Activated naive CD4-positive, alpha-beta T cell treated with anti-CD3 and anti-CD28 coated beads, Interleukin-2, amount 10 ng/mL, durations not matched to agents 7 days and 5 days (primary cell): ENCODE data around the gene EFCAB5.
"Not testable (repeated sequence)": the region's sequence is repeated elsewhere in the genome, so short reads cannot be mapped to it uniquely, and the experiment has no call there.

Source experiments
- CTCF ChIA-PET: fragments of 350-600 bp; sonication (Branson Sonifier 250); formaldehyde crosslinking; loops from one replicate; lab custom pipeline; 2021; ENCODE audit warnings: antibody characterized with exemption; lab: Charles Lee
- DNase-seq: peaks from one replicate; pipeline ENCODE4 v3.0.0-alpha.2; 2020
- H3K27ac Mint-ChIP-seq: one replicate; pipeline ENCODE4 v1.8.0; 2021; ENCODE audit warnings: mild to moderate bottlenecking, moderate library complexity, mixed read lengths
- H3K27me3 Mint-ChIP-seq: one replicate; pipeline ENCODE4 v1.8.0; 2021; ENCODE audit warnings: mild to moderate bottlenecking, mixed read lengths
- H3K36me3 Mint-ChIP-seq: one replicate; pipeline ENCODE4 v1.8.0; 2021; ENCODE audit warnings: mixed read lengths
- H3K4me1 Mint-ChIP-seq: one replicate; pipeline ENCODE4 v1.8.0; 2021; ENCODE audit warnings: mixed read lengths
- H3K4me3 Mint-ChIP-seq: one replicate; pipeline ENCODE4 v1.8.0; 2021; ENCODE audit warnings: mild to moderate bottlenecking, moderate library complexity, mixed read lengths
- H3K9me3 Mint-ChIP-seq: one replicate; pipeline ENCODE4 v1.8.0; 2021; ENCODE audit warnings: mixed read lengths

EFCAB5 gene

DNA sequence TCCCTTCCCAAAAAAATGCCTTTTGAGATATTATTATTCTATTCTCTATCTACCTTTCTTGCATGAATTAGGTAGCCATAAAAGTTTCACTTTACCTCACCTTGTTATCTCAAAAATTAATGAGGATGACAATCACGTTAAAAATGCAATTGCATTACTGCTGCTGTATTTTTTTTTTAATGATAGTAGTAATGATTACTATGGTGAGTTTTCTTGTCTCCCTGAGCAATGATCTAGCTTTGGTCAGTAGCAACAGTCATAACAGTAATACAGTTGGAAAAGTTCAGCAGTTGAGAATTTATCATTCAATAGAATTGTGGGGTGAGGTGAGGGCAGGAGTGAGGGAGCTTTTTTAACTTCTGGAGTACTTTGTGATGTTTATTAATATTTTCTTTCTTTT is at the start of gene EFCAB5:
TSS of gene EFCAB5 (plus strand) at position 301 of the 400 bp plus-strand sequence. CDS start 163 bp downstream, outside the sequence.
- no peak for DNase-seq
- Mint-ChIP-seq H3K9me3 (no peaks in the 10 kb centered on the region), H3K4me1 (peaks cover 3% of the 10 kb centered on the region), H3K4me3 (no peak within 1 kb of the TSS), H3K27ac (no peak within 1 kb of the TSS), H3K27me3 (peaks cover 5% of the 10 kb centered on the region), H3K36me3 (peaks cover 5% of the 10 kb centered on the region)
- CTCF ChIA-PET: interaction anchor here (0.6 to 1.1 kb wide), 2 partner anchors 10 to 163 kb away, joined by 3 to 8 read pairs; no protein-coding TSS in a partner anchor

DNA sequence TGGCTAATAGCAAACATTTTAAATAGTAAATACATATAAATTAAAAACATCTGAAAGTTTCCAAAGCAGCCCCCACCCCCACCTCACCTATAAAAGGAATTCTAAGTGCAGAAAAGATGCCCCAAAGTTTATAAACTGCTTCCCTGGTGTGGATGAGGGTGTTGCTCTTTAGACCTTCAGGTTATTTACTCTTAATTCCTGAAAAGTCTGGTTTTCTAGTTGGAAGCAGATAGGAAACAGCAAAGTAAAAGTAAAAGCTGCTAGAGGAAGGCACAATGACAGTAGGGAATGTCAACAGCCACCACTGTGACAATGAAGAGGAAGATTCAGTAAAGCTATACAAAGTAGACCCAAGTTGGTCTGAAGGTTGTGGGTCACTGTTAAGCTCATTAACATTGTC is 49.2 kb upstream of the EFCAB5 start:
- Mint-ChIP-seq H3K4me1 (peaks cover 12% of the 10 kb centered on the region), H3K36me3 (peaks cover 17% of the 10 kb centered on the region), H3K4me3 (no peak overlapping the region), H3K27me3 (no peaks in the 10 kb centered on the region), H3K27ac (no peak overlapping the region), H3K9me3 (peaks cover 8% of the 10 kb centered on the region)
- CTCF ChIA-PET: interaction anchor here (1.6 kb wide), 1 partner anchor 39 kb away, joined by 6 read pairs; no protein-coding TSS in a partner anchor
- DNase-seq: no peak

DNA sequence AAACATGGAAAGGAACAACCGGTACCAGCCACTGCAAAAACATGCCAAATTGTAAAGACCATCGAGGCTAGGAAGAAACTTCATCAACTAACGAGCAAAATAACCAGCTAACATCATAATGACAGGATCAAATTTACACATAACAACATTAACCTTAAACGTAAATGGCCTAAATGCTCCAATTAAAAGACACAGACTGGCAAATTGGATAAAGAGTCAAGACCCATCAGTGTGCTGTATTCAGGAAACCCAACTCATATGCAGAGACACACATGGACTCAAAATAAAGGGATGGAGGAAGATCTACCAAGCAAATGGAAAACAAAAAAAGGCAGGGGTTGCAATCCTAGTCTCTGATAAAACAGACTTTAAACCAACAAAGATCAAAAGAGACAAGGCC is 44.3 kb upstream of the EFCAB5 start:
- H3K9me3 Mint-ChIP-seq, H3K36me3 Mint-ChIP-seq, H3K27me3 Mint-ChIP-seq, DNase-seq, CTCF ChIA-PET, H3K27ac Mint-ChIP-seq, H3K4me3 Mint-ChIP-seq: not testable (repeated sequence)
- peaks cover 20% of the 10 kb centered on the region for H3K4me1 Mint-ChIP-seq

DNA sequence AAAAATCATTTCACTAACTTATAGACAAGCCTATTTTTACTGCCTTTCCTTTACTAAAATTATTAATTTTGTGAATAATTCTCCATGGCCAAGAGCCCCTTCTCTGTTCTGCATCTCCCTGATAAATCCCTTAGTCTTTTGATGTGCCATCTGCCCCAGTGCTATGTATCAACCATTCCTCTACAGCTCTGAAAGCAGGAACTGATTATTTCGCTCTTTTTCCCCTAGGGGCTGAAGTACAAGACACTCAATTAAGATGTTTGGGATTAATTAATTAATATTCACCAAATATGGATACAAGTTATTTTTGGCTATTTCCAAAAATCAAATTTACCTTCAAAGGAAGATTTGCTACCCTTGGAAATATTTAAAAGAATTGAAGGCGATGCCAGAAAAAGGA is 38.0 kb upstream of the EFCAB5 start:
- DNase-seq: no peak
- peaks cover 26% of the 10 kb centered on the region for H3K4me1 Mint-ChIP-seq
- no peaks in the 10 kb centered on the region for H3K27me3 Mint-ChIP-seq
- no peak overlapping the region for H3K4me3 Mint-ChIP-seq
- no peak overlapping the region for H3K27ac Mint-ChIP-seq
- peaks cover 13% of the 10 kb centered on the region for H3K9me3 Mint-ChIP-seq
- CTCF ChIA-PET: interaction anchor here (0.8 kb wide), 1 partner anchor 28 kb away, joined by 4 read pairs; no protein-coding TSS in a partner anchor
- H3K36me3 Mint-ChIP-seq: peaks cover 18% of the 10 kb centered on the region

DNA sequence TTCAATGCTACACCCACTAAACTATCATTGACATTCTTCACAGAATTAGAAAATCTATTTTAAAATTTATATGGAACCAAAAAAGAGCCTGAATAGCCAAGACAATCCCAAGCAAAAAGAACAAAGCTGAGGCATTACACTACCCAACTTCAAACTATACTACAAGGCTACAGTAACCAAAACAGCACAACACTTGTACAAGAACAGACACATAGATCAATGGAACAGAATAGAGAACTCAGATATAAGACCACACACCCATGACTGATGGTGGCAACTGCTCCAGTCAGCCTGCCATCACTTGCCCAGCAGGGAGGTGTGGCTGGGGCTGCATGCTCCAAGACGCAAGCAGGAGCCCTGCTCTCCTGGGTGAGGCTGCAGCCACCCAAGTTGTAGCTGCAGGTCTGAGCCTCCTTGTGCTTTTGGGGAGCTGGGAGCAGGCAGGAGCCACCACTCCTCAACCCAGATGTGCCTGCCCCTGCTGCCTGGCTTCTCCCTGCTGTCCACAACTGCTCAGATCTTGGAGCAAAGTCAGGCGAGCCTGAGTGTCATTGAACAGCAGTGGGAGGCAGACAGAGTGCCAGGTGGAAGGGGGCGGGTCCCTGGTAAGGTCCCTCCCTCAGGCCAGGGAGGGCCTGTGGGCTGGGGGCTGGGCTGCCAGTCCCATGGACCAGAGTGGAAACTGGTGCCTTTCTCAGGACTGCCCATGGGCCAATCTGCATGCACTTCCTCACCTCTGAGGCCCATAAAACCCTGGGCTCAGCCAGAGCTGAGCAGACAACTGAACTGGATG is 36.2 kb upstream of the EFCAB5 start:
- no peak overlapping the region for H3K27ac Mint-ChIP-seq
- H3K27me3 Mint-ChIP-seq: no peaks in the 10 kb centered on the region
- no peak overlapping the region for H3K4me3 Mint-ChIP-seq
- H3K9me3 Mint-ChIP-seq: peaks cover 13% of the 10 kb centered on the region
- peaks cover 24% of the 10 kb centered on the region for H3K36me3 Mint-ChIP-seq
- CTCF ChIA-PET: no interaction called here
- peaks cover 26% of the 10 kb centered on the region for H3K4me1 Mint-ChIP-seq
- DNase-seq: no peak

DNA sequence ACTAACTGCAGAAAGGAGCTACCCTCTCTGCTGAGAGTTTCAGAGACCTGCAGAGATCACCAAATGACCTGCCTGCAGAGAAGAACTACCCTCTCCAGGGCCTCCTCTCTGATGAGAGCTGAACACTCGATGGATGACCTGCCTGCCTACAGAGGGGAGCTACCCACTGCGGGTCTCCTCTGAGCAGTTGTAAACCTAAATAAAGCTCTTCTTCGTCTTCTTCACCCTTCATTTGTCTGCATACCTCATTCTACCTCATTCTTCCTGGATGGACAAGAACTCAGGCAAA is 35.6 kb upstream of the EFCAB5 start:
- Mint-ChIP-seq H3K27me3 (no peaks in the 10 kb centered on the region), H3K4me1 (peaks cover 21% of the 10 kb centered on the region)

DNA sequence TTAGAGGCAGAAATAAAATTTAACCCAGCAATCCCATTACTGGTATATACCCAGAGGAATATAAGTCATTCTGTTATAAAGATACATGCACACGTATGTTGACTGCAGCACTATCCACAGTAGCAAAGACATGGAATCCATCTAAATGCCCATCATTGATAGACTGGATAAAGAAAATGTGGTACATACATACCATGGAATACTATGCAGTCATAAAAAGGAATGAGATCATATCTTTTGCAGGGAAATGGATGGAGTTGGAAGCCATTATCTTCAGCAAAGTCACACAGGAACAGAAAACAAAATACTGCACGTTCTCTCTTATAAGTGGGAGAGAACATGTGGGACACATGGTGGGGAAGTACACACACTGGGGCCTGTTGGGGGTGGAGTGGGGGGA is 34.5 kb upstream of the EFCAB5 start:
- Mint-ChIP-seq H3K4me1 (peaks cover 12% of the 10 kb centered on the region), H3K4me3 (no peak overlapping the region), H3K27ac (no peak overlapping the region), H3K27me3 (no peaks in the 10 kb centered on the region), H3K36me3 (peaks cover 24% of the 10 kb centered on the region), H3K9me3 (peaks cover 13% of the 10 kb centered on the region)
- CTCF ChIA-PET: no interaction called here
- no peak for DNase-seq

More for the DNA sequence above, 35.6 kb upstream of the EFCAB5 start:
- Mint-ChIP-seq H3K9me3 (peaks cover 13% of the 10 kb centered on the region), H3K4me3 (no peak overlapping the region), H3K36me3 (peaks cover 24% of the 10 kb centered on the region), H3K27ac (no peak overlapping the region)
- DNase-seq: no peak
- CTCF ChIA-PET: interaction anchor here (0.5 kb wide), 1 partner anchor 20 kb away, joined by 4 read pairs; no protein-coding TSS in a partner anchor

DNA sequence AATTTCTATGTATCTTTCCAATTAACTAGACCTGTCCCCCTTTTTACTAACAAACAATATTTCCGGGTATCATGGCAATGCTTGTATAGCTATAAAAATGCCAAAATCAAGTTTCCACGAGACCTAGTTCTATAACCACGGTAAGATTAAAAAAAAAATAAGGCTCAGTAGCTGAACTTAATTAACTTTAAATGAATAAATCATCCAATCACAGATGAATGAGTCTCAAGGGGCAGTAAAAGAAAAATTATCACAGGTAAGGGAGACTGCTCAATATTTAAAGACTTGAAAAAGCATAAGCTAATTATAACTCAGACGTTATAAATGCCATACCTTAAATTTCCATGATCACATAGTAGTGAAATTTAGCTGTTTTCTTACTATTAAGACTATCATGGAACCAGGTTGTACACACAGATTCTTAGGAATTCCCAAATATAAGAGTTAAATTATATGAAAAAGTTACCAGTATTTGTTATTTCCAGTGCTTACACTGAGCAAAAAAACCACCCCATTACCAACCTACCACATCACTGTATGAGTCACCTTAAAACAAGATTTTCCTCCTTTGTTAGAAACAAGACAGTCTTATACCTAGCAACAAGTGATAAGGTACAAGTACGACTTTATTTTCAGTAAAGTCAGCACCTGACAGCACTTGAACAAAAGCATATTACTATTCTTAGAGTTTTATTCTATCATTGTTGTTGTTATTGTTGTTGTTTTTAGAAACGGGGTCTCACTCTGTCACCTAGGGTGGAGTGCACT is 32.0 kb upstream of the EFCAB5 start:
- Mint-ChIP-seq H3K27ac (no peak overlapping the region), H3K36me3 (peaks cover 23% of the 10 kb centered on the region), H3K4me1 (peaks cover 4% of the 10 kb centered on the region), H3K9me3 (peaks cover 13% of the 10 kb centered on the region), H3K4me3 (no peak overlapping the region), H3K27me3 (no peaks in the 10 kb centered on the region)
- DNase-seq: no peak
- CTCF ChIA-PET: interaction anchor here (0.6 to 1.1 kb wide), 3 partner anchors 15 to 291 kb away, joined by 3 to 5 read pairs (median 3); no protein-coding TSS in a partner anchor

DNA sequence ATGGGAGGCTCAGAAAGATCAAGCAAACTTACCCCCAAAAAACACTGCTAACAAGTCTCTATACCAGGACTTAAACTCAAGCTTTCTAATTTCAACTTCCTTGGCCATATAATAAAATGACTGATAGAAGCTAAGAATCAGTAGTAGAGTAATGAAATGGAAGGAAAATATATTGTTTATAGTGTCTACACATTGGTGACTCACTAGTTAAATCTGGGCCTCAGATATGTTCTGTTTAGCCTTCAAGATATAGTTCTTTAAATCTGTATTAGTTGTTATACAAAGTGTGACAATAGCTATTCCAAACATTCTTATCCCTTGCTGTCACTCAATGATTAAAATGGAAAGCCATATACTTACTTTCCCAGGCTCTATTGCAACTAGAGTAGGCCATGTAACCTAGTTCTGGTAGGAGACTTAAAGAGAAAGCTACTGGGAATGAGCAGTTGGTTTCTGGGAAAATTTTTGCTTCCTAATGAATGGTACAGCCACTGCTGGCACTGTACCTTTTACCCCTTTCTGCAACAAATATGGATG is 29.7 kb upstream of the EFCAB5 start:
- Mint-ChIP-seq H3K27me3 (no peaks in the 10 kb centered on the region), H3K4me1 (peaks cover 7% of the 10 kb centered on the region), H3K27ac (no peak overlapping the region), H3K9me3 (peaks cover 5% of the 10 kb centered on the region), H3K36me3 (peaks cover 16% of the 10 kb centered on the region), H3K4me3 (no peak overlapping the region)
- no peak for DNase-seq
- CTCF ChIA-PET: interaction anchor here (0.6 to 1.0 kb wide), 2 partner anchors 20 to 26 kb away, joined by 3 to 7 read pairs; no protein-coding TSS in a partner anchor

DNA sequence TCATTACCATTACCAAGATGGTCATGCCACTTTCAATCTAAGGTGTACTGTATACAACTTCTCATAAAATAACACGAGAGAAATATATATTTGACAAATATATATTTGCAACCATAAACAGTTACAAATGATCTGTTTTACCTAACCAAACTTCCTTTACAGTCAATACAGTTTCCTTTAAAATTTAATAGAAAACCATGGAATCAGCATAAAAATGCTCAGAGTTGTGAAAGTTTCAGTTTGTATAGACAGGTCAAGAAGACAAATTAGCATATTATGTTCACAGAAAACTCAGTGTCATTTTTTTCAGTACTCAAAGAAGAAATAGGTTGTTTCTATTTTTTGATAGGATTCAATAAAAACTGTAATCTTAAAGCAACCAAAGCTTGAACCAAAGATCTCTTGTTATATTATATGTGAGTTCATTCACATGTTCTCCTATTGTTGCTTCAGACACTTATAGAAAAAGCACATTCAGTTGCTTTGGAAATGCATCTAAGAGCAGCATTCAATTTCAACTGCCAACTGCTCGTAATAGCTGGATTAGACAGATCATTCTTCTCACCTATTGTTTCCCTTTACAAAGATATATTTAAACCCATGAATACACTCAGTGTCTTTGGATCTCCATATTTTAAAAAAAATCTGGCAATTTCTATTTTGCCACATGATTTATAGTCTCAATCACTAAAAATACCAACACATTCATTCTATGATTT is 26.5 kb upstream of the EFCAB5 start:
- Mint-ChIP-seq H3K27ac (no peak overlapping the region), H3K4me1 (peaks cover 12% of the 10 kb centered on the region), H3K36me3 (peaks cover 7% of the 10 kb centered on the region), H3K27me3 (no peaks in the 10 kb centered on the region), H3K4me3 (no peak overlapping the region), H3K9me3 (no peaks in the 10 kb centered on the region)
- no peak for DNase-seq
- CTCF ChIA-PET: no interaction called here

DNA sequence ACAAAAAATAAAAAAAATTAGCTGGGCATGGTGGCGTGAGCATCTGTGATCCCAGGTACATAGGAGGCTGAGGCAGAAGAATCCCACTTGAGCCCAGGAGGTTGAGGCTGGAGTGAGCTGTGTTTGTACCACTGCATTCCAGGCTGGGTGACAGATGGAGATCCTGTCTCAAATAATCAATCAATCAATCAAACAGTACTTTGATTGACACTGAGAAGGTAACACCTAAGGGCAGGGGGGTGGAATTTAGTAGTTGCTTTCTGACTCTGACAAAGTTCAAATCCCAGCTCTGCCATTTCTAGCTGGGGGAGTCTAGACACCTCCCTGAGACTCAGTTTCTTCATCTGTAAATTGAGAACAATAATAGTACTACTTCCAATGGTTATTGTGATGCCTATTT is 23.4 kb upstream of the EFCAB5 start:
- no peak overlapping the region for H3K27ac Mint-ChIP-seq
- CTCF ChIA-PET: no interaction called here
- H3K36me3 Mint-ChIP-seq: peaks cover 7% of the 10 kb centered on the region
- no peaks in the 10 kb centered on the region for H3K9me3 Mint-ChIP-seq
- H3K4me1 Mint-ChIP-seq: peaks cover 12% of the 10 kb centered on the region
- H3K4me3 Mint-ChIP-seq: no peak overlapping the region
- DNase-seq: no peak
- H3K27me3 Mint-ChIP-seq: no peaks in the 10 kb centered on the region

DNA sequence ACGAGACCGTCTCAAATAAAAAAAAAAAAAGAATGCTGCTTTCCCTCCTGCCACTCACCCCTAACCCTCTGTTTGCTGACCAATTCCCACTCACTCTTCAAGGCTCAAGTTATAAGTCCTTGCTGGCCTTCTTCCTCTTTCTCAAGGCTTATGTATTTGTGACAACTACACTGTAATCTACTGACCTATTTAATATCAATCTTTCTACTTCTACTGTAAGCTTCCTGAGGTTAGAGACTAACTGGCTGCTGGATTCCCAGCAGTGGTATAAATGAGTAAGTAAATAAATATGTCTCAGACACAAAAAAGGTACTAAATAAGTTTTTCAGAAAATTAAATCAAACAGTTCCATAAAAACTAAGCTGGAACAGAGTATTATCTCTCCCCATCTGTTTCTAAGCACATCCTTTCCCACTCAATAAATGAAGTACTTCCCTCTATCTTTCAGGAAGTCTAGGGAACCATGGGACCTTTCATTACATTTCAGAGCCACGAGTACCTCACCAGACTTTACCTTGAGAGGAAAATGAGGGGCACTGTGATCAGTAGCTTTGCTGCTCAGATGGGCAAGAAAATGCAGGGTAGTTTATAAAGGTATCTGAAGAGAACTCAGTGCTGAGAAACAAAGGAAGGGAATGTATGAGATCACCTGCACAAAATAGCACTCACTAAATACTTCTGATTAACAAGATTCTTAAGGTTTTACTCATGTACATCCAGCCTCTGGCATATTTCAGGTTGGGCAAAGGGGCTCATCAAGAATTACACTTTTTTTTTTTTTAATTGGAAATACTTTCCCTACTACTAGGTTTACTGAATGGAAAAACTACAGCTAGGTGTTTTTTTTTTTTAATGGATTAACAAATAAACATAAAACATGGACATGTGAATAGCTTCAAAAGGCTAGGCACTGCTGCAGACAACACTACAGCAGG is 22.2 kb upstream of the EFCAB5 start:
- H3K27ac Mint-ChIP-seq: no peak overlapping the region
- CTCF ChIA-PET: interaction anchor here (1.2 to 2.0 kb wide), 3 partner anchors 12 to 116 kb away, joined by 3 to 8 read pairs (median 5); no protein-coding TSS in a partner anchor
- no peak for DNase-seq
- H3K4me3 Mint-ChIP-seq: no peak overlapping the region
- peaks cover 12% of the 10 kb centered on the region for H3K4me1 Mint-ChIP-seq
- no peaks in the 10 kb centered on the region for H3K9me3 Mint-ChIP-seq
- no peaks in the 10 kb centered on the region for H3K27me3 Mint-ChIP-seq
- peaks cover 7% of the 10 kb centered on the region for H3K36me3 Mint-ChIP-seq

DNA sequence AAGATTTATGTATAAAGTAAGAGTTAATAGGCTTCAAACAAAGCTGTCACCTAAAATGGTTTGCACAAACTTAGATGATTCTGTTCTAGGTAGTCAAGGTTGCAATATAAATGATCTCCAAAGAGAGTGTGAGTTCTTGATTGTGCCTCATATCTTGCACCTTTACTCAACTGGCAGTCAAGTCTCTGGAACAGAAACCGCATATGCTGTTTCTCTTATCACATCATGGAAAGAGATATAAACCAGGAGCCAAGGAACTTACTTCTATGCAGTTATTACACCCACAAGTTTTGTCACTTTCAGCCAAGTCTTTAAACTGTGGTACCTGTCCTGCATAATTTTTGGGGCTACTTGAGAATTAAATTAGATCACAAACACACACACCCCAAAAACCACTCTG is 16.6 kb upstream of the EFCAB5 start:
- Mint-ChIP-seq H3K27me3 (no peaks in the 10 kb centered on the region), H3K27ac (no peak overlapping the region), H3K4me3 (no peak overlapping the region), H3K4me1 (peaks cover 26% of the 10 kb centered on the region), H3K36me3 (peaks cover 14% of the 10 kb centered on the region), H3K9me3 (no peaks in the 10 kb centered on the region)
- CTCF ChIA-PET: interaction anchor here (1.0 kb wide), 1 partner anchor 57 kb away, joined by 3 read pairs; no protein-coding TSS in a partner anchor
- no peak for DNase-seq
